Fibroblast of peridontal ligament (primary cell): ENCODE results near the gene ODAD3.

Source experiments
- DNase-seq: peaks from one replicate; pipeline ENCODE4 v3.0.0-alpha.2; 2010; ENCODE audit errors: extremely low read depth

Gene ODAD3

DNA sequence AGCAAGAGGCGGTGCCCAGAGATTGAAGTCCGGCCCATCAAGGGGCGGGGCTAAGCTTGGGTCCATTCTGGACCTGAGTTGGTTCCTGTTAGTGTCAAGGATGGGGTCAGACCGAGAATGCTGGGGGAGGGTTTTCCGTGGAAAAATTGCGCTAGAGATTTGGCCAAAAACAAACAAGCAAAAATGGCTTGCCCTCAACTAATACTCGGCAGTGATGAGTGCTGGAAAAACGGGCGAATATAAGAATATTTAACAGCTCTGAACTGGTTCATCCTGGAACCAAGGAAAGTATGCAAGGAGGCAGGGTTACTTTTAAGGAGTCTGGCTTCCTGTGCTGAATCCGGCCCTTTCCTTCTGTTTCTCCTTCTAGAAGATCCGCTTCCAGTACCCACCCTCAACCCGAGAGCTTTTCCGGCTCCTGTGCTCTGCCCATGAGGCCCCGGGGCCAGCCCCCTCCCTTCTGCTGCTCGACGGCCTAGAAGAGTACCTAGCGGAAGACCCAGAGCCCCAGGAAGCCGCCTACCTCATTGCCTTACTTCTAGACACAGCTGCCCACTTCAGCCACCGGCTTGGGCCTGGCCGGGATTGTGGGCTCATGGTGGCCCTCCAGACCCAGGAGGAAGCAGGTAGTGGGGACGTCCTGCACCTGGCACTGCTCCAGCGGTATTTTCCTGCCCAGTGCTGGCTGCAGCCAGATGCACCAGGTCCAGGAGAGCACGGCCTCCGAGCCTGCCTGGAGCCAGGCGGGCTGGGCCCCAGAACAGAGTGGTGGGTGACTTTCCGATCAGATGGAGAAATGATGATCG, 59.6 kb downstream of the ODAD3 start:
- no peak for DNase-seq

DNA sequence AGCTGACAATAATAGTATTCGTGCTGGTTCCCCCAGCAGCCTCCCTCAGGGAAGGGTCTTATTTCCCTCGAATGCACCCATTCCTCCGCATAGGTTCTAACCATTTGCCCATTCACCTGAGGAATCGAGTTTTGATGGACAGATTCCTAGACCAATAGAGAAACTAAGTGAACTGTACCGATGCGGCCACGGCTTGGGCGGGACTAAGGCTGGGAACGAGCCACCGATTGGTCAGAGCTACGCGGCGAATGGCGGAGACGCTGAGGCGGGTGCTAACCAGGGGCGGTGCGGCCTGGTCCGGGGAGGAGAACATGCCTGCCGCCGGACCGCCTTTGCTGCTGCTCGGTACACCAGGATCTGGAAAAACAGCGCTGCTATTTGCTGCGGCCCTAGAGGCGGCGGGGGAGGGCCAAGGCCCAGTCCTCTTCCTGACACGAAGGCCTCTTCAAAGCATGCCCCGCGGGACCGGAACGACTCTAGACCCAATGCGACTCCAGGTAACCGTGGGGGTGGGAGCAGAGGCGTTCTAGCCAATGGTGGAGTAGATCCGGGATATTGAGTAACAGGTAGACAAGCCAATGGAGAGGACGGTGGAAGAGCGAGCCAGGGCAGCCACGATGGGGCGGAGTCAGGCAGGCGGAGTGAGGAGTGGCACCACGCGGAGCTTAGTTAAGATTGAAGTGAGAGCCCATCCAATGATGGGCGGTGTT, 60.3 kb downstream of the ODAD3 start, which contains the start of gene SWSAP1:
Gene SWSAP1, plus strand, starts transcription at position 234 of the 710 bp plus-strand sequence. Its CDS starts 15 bp downstream, at position 249.
- DNase-seq = peak; percentile 99

DNA sequence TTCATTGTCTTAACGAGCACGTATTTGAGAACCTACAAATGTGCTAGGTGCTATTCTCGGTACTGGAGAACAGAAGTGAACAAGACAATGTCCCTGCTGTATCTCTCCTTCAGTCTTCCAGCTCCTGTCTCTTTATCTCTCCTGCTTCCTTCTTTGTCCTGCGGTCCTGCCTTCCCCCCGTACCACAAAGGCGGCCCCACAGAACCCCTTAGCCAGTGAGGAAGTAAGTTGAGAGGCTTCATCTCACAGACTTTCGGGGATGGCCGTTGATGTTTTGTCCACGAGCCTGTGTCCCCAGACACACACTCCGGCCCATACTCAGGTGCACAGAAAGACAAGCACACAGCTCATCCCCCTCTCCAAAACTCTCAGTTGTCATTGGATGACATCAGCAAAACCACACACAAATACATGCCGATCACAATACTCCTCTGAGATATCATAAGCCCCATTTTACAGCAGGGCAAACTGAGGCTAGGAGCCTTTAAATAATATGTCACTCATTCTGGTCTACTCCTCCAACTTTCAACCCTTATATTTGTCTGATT, 61.0 kb downstream of the ODAD3 start:
- DNase-seq = no peak

DNA sequence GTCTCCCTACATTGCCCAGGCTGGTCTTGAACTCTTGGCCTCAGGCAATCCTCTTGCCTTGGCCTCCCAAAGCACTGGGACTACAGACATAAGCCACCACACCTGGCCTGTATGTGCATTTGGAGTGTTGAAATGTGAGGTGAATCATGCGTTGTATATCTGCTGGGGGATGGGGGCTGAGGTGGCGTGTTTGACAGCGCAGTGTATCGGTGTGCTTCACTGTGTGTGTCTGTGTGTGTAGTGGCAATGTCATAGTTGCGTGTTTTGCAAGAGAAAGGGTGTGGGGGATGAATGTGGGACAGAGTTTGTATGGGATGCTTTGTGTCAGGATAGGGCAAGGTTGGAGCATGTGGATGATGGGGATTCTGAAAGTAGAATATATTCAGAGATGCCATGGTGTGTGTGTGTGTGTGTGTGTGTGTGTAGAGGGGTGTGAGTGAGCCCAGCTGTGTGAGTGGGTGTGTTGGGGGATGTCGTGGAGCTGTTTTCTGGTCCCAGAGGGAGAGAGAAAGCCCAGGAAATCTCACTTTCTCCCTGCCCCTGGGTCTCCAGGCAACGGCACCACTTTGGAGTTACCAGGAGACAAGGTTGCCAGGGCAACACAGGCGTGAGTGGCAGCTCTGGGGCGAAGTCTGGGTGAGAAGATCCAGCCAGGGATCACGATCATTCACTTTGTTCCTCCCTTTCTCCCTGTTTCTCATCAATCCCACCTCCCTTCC, 61.6 kb downstream of the ODAD3 start:
- DNase-seq = no peak

DNA sequence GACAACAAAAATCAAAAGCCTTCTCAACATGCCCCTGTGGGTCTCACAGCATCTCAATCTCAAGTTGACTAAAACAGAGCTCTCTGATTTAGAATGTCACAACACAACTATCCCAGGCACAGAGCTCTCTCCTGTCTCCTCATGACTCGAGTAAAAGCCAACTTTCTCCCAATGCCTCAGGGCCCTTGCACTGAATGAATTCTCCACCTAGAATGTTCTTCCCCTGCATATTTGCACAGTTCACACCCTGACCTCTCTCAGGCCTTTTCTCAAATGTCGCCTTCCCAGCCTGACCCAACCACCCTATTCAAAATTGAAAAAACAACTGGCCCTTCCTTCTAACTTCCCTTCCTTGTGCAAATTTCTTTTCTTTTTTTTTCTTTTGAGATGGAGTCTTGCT, 64.2 kb downstream of the ODAD3 start:
- no peak for DNase-seq
